Amniotic stem cell (primary cell): ENCODE results near the gene CCDC87.
"Not testable (repeated sequence)": the region's sequence is repeated elsewhere in the genome, so short reads cannot be mapped to it uniquely, and the experiment has no call there.

ENCODE experiments used
- DNase-seq: peaks from one replicate; lab custom pipeline; 2025; lab: John Stamatoyannopoulos, UW

Gene CCDC87

GRCh38 chr11:66592457-66593302 is at the start of gene CCDC87, which contains the start of gene CCS:
TSS of gene CCDC87 (minus strand) at chr11:66593063. CDS start at chr11:66593015, 48 bp downstream.
TSS of gene CCS (plus strand) at chr11:66593185. CDS start at chr11:66593262, 77 bp downstream.
- peak; percentile 88 for DNase-seq

- DNase-seq = no peak
These were observed 49.0 kb upstream of the CCDC87 start for GRCh38 chr11:66641834-66642233.

GRCh38 chr11:66639814-66640340 is 47.0 kb upstream of the CCDC87 start:
- DNase-seq = not testable (repeated sequence)

GRCh38 chr11:66639066-66639813 is 46.4 kb upstream of the CCDC87 start:
- DNase-seq = no peak

GRCh38 chr11:66638177-66639065 is 45.6 kb upstream of the CCDC87 start, which contains the start of gene RBM4:
TSS of gene RBM4 (plus strand) at chr11:66638703. CDS start at chr11:66639712, 1,009 bp downstream.
- peak; percentile 99 for DNase-seq

GRCh38 chr11:66637557-66638176 is 44.8 kb upstream of the CCDC87 start:
- DNase-seq = no peak

- DNase-seq = no peak
These were observed 43.5 kb upstream of the CCDC87 start for GRCh38 chr11:66636411-66636810.

GRCh38 chr11:66632952-66633351 is 40.1 kb upstream of the CCDC87 start:
- no peak for DNase-seq

- no peak for DNase-seq
These were observed 39.0 kb upstream of the CCDC87 start for GRCh38 chr11:66631883-66632282.

- no peak for DNase-seq
These were observed 36.5 kb upstream of the CCDC87 start for GRCh38 chr11:66629356-66629755.

GRCh38 chr11:66628061-66628603 is 35.3 kb upstream of the CCDC87 start:
- no peak for DNase-seq

- no peak for DNase-seq
These were observed 34.1 kb upstream of the CCDC87 start for GRCh38 chr11:66626926-66627325.

GRCh38 chr11:66626382-66626781 is 33.5 kb upstream of the CCDC87 start:
- no peak for DNase-seq

- no peak for DNase-seq
These were observed 32.9 kb upstream of the CCDC87 start for GRCh38 chr11:66625752-66626149.

- DNase-seq = no peak
These were observed 32.3 kb upstream of the CCDC87 start for GRCh38 chr11:66625041-66625751.

GRCh38 chr11:66624450-66624849 is 31.6 kb upstream of the CCDC87 start:
- no peak for DNase-seq

- DNase-seq = no peak
These were observed 26.3 kb upstream of the CCDC87 start for GRCh38 chr11:66619080-66619554.

GRCh38 chr11:66617155-66617834 is 24.4 kb upstream of the CCDC87 start:
- no peak for DNase-seq

- peak; percentile 96 for DNase-seq
These were observed 23.7 kb upstream of the CCDC87 start, which contains the start of gene RBM14 for GRCh38 chr11:66616379-66617154. TSS of gene RBM14 (plus strand) at chr11:66616630. CDS start at chr11:66616721, 91 bp downstream.
